ENCODE data around the gene HLA-DQB1.

GRCh38 chr6:32614366-32615081 is 51.9 kb downstream of the HLA-DQB1 start:
- TF ChIP-seq EP300 (IDR thresholded peaks at IDR 0.05; ENCODE audit: borderline replicate concordance) (no peak), FOXM1 (IDR thresholded peaks at IDR 0.05; ENCODE audit: borderline replicate concordance, low read depth) (no peak), CREB1 (IDR thresholded peaks at IDR 0.05; ENCODE audit: low read depth) (no peak), RAD21 (IDR thresholded peaks at IDR 0.05; ENCODE audit: low read depth) (no peak), ZBTB7A (IDR thresholded peaks at IDR 0.05; ENCODE audit: low read depth) (no peak)
